CD4-positive, CD25-positive, alpha-beta regulatory T cell (primary cell): ENCODE results near the gene ERP27. TPM values are rescaled to one million over a fixed set of nuclear protein-coding genes. Genes with fewer than 3 reads are reported as not detected.

ENCODE experiments used
- ATAC-seq, 2 donors: fragments of 150-1000 bp; cut with Tn5 transposase; one replicate each; pipeline ENCODE4 v1.10.0; 2021; ENCODE audit warnings: low read depth in 2 of 2, moderate number of reproducible peaks in 2 of 2, moderate library complexity in 1 of 2
- DNase-seq, 3 donors: peaks; one replicate each; pipeline versions ENCODE4 v3.0.0 to v3.0.0-alpha.2; 2012 to 2022; ENCODE audit warnings: mixed read lengths in 1 of 3
- H3K27ac ChIP-seq: one replicate; pipeline ENCODE4 v1.7.0; 2013; ENCODE audit warnings: mild to moderate bottlenecking, low read length; ENCODE audit not compliant: insufficient read depth, poor library complexity, severe bottlenecking
- H3K27me3 ChIP-seq: one replicate; pipeline ENCODE4 v1.7.0; 2013; ENCODE audit warnings: low read length; ENCODE audit not compliant: control insufficient read depth, insufficient read depth
- H3K36me3 ChIP-seq: one replicate; pipeline ENCODE4 v1.7.0; 2013; ENCODE audit warnings: mild to moderate bottlenecking, low read length, moderate library complexity; ENCODE audit not compliant: control insufficient read depth, insufficient read depth
- H3K4me1 ChIP-seq: 2 replicates; pipeline ENCODE4 v1.7.0; 2013; ENCODE audit warnings: mild to moderate bottlenecking, low read length; ENCODE audit not compliant: insufficient read depth, control insufficient read depth, poor library complexity, severe bottlenecking
- H3K4me3 ChIP-seq: one replicate; pipeline ENCODE4 v1.7.0; 2013; ENCODE audit warnings: low read depth, mild to moderate bottlenecking, low read length, moderate library complexity
- H3K9me3 ChIP-seq, 2 experiments: 1 replicate in 1 of 2; 2 replicates in 1 of 2; pipeline ENCODE4 v1.7.0; 2013; ENCODE audit warnings: low read length in 2 of 2, mild to moderate bottlenecking in 1 of 2, moderate library complexity in 1 of 2; ENCODE audit not compliant: control insufficient read depth in 2 of 2
- H3K27ac Mint-ChIP-seq, 3 donors: one replicate each; pipeline ENCODE4 v1.8.0; 2020 to 2022; ENCODE audit warnings: mild to moderate bottlenecking in 3 of 3, mixed read lengths in 3 of 3, moderate library complexity in 2 of 3
- H3K27me3 Mint-ChIP-seq: one replicate; pipeline ENCODE4 v1.8.0; 2022; ENCODE audit warnings: mild to moderate bottlenecking, mixed read lengths
- H3K36me3 Mint-ChIP-seq: one replicate; pipeline ENCODE4 v1.8.0; 2020; ENCODE audit warnings: mixed read lengths
- H3K4me1 Mint-ChIP-seq, 4 donors: one replicate each; pipeline ENCODE4 v1.8.0; 2020 to 2022; ENCODE audit warnings: mixed read lengths in 4 of 4, mild to moderate bottlenecking in 1 of 4
- H3K4me3 Mint-ChIP-seq, 4 donors: one replicate each; pipeline ENCODE4 v1.8.0; 2020 to 2022; ENCODE audit warnings: mild to moderate bottlenecking in 4 of 4, mixed read lengths in 4 of 4, moderate library complexity in 3 of 4
- H3K9me3 Mint-ChIP-seq, 7 donors: one replicate each; pipeline ENCODE4 v1.8.0; 2020 to 2022; ENCODE audit warnings: mixed read lengths in 7 of 7, mild to moderate bottlenecking in 3 of 7, moderate library complexity in 2 of 7
- polyA plus RNA-seq, 4 donors: library from polyadenylated mRNA; unstranded; fragments of 300-500 nt; fragmentation: Illumina TruSeq; gene quantifications; one replicate each; pipeline ENCODE4 v1.2.3, GENCODE V29; 2021
- total RNA-seq: library from RNA; stranded (reverse); gene quantifications from one replicate; pipeline ENCODE4 v1.2.3, GENCODE V29; 2022

Gene ERP27
- total and polyA plus RNA-seq, 5 donors from 2014 or later, result 5.3 to 25.4 (median 6.3) TPM

GRCh38 chr12:14885718-14886221 lies 52.6 kb downstream of the ERP27 start, which contains the start of gene MGP:
MGP (minus strand) TSS chr12:14885854; CDS start chr12:14885791, 63 bp downstream.
- peak within 1 kb of the TSS; percentile 50 to 75 (median 67) for H3K27ac Mint-ChIP-seq
- H3K4me1 Mint-ChIP-seq, result peaks cover 8 to 33% (median 16%) of the 10 kb centered on the region in 4 donors
- H3K9me3 Mint-ChIP-seq, result no peaks in the 10 kb centered on the region
- Histone ChIP-seq H3K27ac (no peak within 1 kb of the TSS), H3K9me3 (no peaks in the 10 kb centered on the region), H3K4me3 (peak within 1 kb of the TSS; percentile 46), H3K36me3 (no peaks in the 10 kb centered on the region), H3K27me3 (peaks cover 3% of the 10 kb centered on the region), H3K4me1 (peaks cover 13% of the 10 kb centered on the region)
- peaks cover 32% of the 10 kb centered on the region for H3K27me3 Mint-ChIP-seq
- DNase-seq (no peak), ATAC-seq (no peak)
- H3K4me3 Mint-ChIP-seq, result peak within 1 kb of the TSS; percentile 4 to 77 (median 63)
- peaks cover 3% of the 10 kb centered on the region for H3K36me3 Mint-ChIP-seq

GRCh38 chr12:14884458-14884878 lies 53.9 kb downstream of the ERP27 start:
- H3K4me1 Mint-ChIP-seq, result peaks cover 18 to 46% (median 22%) of the 10 kb centered on the region in 4 donors
- Histone ChIP-seq H3K4me1 (peaks cover 16% of the 10 kb centered on the region), H3K4me3 (peak overlapping the region; percentile 46), H3K36me3 (no peaks in the 10 kb centered on the region), H3K27me3 (peaks cover 3% of the 10 kb centered on the region), H3K27ac (no peak overlapping the region), H3K9me3 (no peaks in the 10 kb centered on the region)
- H3K27ac Mint-ChIP-seq, result peak overlapping the region in 2 of 3 donors; percentile 67 to 75
- H3K4me3 Mint-ChIP-seq, result peak overlapping the region; percentile 4 to 77 (median 63)
- peak; percentile 93 to 97 for ATAC-seq
- peaks cover 0 to 5% (median 1%) of the 10 kb centered on the region in 7 donors for H3K9me3 Mint-ChIP-seq
- peaks cover 32% of the 10 kb centered on the region for H3K27me3 Mint-ChIP-seq
- H3K36me3 Mint-ChIP-seq, result peaks cover 3% of the 10 kb centered on the region
- DNase-seq, result peak; percentile 59 to 85 (median 84)

- Mint-ChIP-seq H3K36me3 (peaks cover 3% of the 10 kb centered on the region), H3K27ac (no peak overlapping the region), H3K27me3 (peaks cover 30% of the 10 kb centered on the region), H3K9me3 (peaks cover 0 to 5% (median 1%) of the 10 kb centered on the region in 7 donors), H3K4me1 (peaks cover 18 to 46% (median 22%) of the 10 kb centered on the region in 4 donors), H3K4me3 (no peak overlapping the region)
- Histone ChIP-seq H3K27me3 (no peaks in the 10 kb centered on the region), H3K36me3 (no peaks in the 10 kb centered on the region), H3K4me3 (no peak overlapping the region), H3K27ac (no peak overlapping the region), H3K4me1 (peaks cover 16% of the 10 kb centered on the region), H3K9me3 (no peaks in the 10 kb centered on the region)
- ATAC-seq, result no peak
- no peak for DNase-seq
These were observed 54.7 kb downstream of the ERP27 start for GRCh38 chr12:14883686-14884085.

GRCh38 chr12:14880890-14881453 lies 57.4 kb downstream of the ERP27 start:
- ATAC-seq (no peak), DNase-seq (peak in 1 of 3 donors; percentile 30)
- peak overlapping the region in 2 of 3 donors; percentile 49 to 90 for H3K27ac Mint-ChIP-seq

GRCh38 chr12:14879222-14879933 lies 59.0 kb downstream of the ERP27 start:
- peak overlapping the region in 2 of 4 donors; percentile 8 to 36 for H3K4me3 Mint-ChIP-seq

More at GRCh38 chr12:14880890-14881453, 57.4 kb downstream of the ERP27 start:
- peak overlapping the region; percentile 29 for H3K4me3 ChIP-seq
- no peaks in the 10 kb centered on the region for H3K9me3 ChIP-seq
- peaks cover 16% of the 10 kb centered on the region for H3K4me1 ChIP-seq
- Mint-ChIP-seq H3K4me3 (peak overlapping the region in 2 of 4 donors; percentile 7 to 56), H3K27me3 (peaks cover 6% of the 10 kb centered on the region), H3K4me1 (peaks cover 14 to 40% (median 20%) of the 10 kb centered on the region in 4 donors), H3K9me3 (peaks cover 0 to 5% (median 3%) of the 10 kb centered on the region in 7 donors), H3K36me3 (peaks cover 3% of the 10 kb centered on the region)
- no peak overlapping the region for H3K27ac ChIP-seq
- no peaks in the 10 kb centered on the region for H3K36me3 ChIP-seq
- H3K27me3 ChIP-seq, result no peaks in the 10 kb centered on the region

GRCh38 chr12:14878488-14878887 lies 59.8 kb downstream of the ERP27 start:
- Histone ChIP-seq H3K9me3 (no peaks in the 10 kb centered on the region), H3K36me3 (no peaks in the 10 kb centered on the region), H3K27ac (no peak overlapping the region), H3K4me1 (peaks cover 8% of the 10 kb centered on the region), H3K4me3 (no peak overlapping the region), H3K27me3 (no peaks in the 10 kb centered on the region)
- Mint-ChIP-seq H3K36me3 (peaks cover 3% of the 10 kb centered on the region), H3K9me3 (peaks cover 0 to 5% (median 3%) of the 10 kb centered on the region in 7 donors), H3K4me1 (peaks cover 7 to 26% (median 13%) of the 10 kb centered on the region in 4 donors), H3K4me3 (no peak overlapping the region), H3K27ac (peak overlapping the region in 1 of 3 donors; percentile 14), H3K27me3 (no peaks in the 10 kb centered on the region)
- ATAC-seq, result no peak
- DNase-seq, result no peak

More at GRCh38 chr12:14879222-14879933, 59.0 kb downstream of the ERP27 start:
- H3K27me3 Mint-ChIP-seq, result peaks cover under 1% of the 10 kb centered on the region
- ATAC-seq, result no peak
- Histone ChIP-seq H3K27ac (no peak overlapping the region), H3K4me1 (peaks cover 10% of the 10 kb centered on the region), H3K27me3 (no peaks in the 10 kb centered on the region), H3K4me3 (no peak overlapping the region), H3K9me3 (no peaks in the 10 kb centered on the region), H3K36me3 (no peaks in the 10 kb centered on the region)
- peaks cover 3% of the 10 kb centered on the region for H3K36me3 Mint-ChIP-seq
- no peak for DNase-seq
- H3K4me1 Mint-ChIP-seq, result peaks cover 9 to 28% (median 15%) of the 10 kb centered on the region in 4 donors
- peak overlapping the region in 1 of 3 donors; percentile 19 for H3K27ac Mint-ChIP-seq
- H3K9me3 Mint-ChIP-seq, result peaks cover 0 to 5% (median 3%) of the 10 kb centered on the region in 7 donors

- no peaks in the 10 kb centered on the region for H3K9me3 ChIP-seq
- no peak overlapping the region for H3K27ac Mint-ChIP-seq
- no peak overlapping the region for H3K4me3 ChIP-seq
- H3K4me1 ChIP-seq, result peaks cover 8% of the 10 kb centered on the region
- peaks cover 0 to 5% (median 3%) of the 10 kb centered on the region in 7 donors for H3K9me3 Mint-ChIP-seq
- H3K4me3 Mint-ChIP-seq, result no peak overlapping the region
- no peak for DNase-seq
- no peaks in the 10 kb centered on the region for H3K27me3 ChIP-seq
- no peak for ATAC-seq
- no peaks in the 10 kb centered on the region for H3K36me3 Mint-ChIP-seq
- no peaks in the 10 kb centered on the region for H3K27me3 Mint-ChIP-seq
- peaks cover 5 to 22% (median 13%) of the 10 kb centered on the region in 4 donors for H3K4me1 Mint-ChIP-seq
- H3K27ac ChIP-seq, result no peak overlapping the region
- H3K36me3 ChIP-seq, result no peaks in the 10 kb centered on the region
These were observed 61.5 kb downstream of the ERP27 start for GRCh38 chr12:14876833-14877232.
